Measurements from ENCODE around the gene MYOC.
A peak's percentile ranks its signal among the peaks of the same experiment; 100 is the strongest.
"Not testable (repeated sequence)": the region's sequence is repeated elsewhere in the genome, so short reads cannot be mapped to it uniquely, and the experiment has no call there.

MYOC gene

GRCh38 chr1:171600862-171601261 lies 51.6 kb downstream of the MYOC start:
- DNase-seq, result no peak

- DNase-seq, result not testable (repeated sequence)
These were observed 52.2 kb downstream of the MYOC start for GRCh38 chr1:171600310-171600709.

GRCh38 chr1:171597203-171597602 lies 55.3 kb downstream of the MYOC start:
- DNase-seq, result peak; percentile 1

DNA sequence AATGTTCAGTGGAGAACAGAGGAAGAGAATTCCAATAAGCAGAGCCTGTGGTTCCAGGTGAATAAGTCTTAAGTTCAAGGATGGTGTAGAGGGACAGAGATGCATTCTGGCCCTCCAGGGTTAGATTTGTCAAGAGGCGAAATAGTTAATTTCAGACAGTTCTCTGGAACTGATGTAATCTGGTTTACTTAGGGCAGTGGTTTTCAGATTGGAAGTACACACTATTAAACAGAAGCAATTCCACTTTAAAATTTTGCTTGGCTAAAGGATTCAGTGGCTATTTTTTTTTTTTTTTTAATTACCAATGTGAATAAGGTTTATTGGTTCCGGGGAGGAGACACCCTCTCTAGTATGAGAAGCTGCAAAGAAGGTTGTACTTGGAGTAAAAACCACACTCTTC lies 55.8 kb downstream of the MYOC start:
- no peak for DNase-seq

DNA sequence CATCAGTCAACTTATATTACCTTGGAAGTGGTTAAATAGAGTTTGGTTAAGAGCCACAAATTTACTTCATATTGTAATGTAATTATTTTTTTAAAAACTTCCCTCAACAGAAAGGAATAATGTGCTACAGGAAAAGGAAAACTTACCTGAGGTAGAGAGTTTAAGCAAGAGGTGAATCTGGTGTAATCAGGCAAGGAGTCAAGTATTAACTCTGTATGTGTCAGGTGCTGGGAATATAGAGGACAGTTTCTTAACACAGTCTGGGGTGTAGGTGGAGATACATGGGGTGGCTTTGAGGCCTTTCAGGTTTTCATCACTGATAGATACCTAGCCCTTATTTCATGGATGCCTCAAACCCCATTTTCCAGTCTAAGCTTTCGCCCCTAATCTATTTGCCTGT lies 56.4 kb downstream of the MYOC start:
- DNase-seq, result no peak

GRCh38 chr1:171595324-171595723 lies 57.2 kb downstream of the MYOC start:
- peak; percentile 7 for DNase-seq

DNA sequence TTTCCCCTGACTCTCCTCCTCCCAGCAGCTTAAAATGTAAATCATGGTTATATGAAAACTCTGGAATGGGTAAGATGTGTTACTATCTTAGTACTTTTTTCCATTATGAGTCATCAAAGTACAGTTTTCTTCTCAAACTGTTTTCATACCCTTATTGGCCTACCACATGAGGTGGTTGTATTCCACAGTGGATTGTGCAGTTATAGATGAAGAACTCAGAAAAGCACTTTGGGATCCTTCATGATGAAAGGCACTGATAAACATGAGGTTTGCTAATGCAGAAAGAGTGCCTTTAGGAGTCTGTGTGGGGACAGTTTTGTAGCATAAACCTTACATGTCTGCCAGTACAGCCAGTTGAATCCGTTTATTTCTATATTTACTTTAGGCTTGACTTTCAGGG lies 62.5 kb downstream of the MYOC start:
- DNase-seq, result peak; percentile 52

GRCh38 chr1:171588230-171588629 lies 64.3 kb downstream of the MYOC start:
- DNase-seq, result no peak

DNA sequence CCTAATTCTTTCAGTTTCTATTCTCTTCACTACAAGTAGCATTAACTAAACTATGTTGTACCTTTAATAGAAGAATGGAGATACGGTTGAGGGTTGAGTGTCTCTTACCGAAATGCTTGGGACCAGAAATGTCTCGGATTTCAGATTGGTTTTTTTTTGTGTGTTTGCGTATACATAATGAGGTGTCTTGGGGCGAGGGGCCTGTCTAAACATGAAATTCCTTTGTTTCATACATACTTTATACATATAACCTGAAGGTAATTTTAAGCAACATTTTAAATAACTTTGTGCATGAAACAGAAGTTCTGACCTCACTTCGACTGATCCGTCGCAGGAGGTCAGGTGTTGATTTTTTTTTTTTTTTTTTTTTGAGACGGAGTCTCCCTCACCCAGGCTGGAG lies 66.8 kb downstream of the MYOC start:
- no peak for DNase-seq

All from fibroblast of skin of right biceps (primary cell).